Osteoblast (primary cell): ENCODE results near the gene CAPZA3. TPM values are rescaled to one million over a fixed set of nuclear protein-coding genes. Genes with fewer than 3 reads are reported as not detected.
A peak's percentile ranks its signal among the peaks of the same experiment; 100 is the strongest.
"Not testable (repeated sequence)": the region's sequence is repeated elsewhere in the genome, so short reads cannot be mapped to it uniquely, and the experiment has no call there.

Experiments
- DNase-seq: peaks from one replicate; pipeline ENCODE4 v3.0.0; 2011; ENCODE audit warnings: low spot score, mixed read lengths; ENCODE audit not compliant: insufficient read length; ENCODE audit errors: missing footprints
- H2AFZ ChIP-seq: 2 replicates; pipeline ENCODE4 v1.6.0; 2011; ENCODE audit warnings: mild to moderate bottlenecking, low read length
- H3K27ac ChIP-seq: 2 replicates; pipeline ENCODE4 v1.5.1; 2011; ENCODE audit warnings: mild to moderate bottlenecking, low read depth, low read length, moderate library complexity
- H3K27me3 ChIP-seq: 2 replicates; pipeline ENCODE4 v1.6.0; 2012; ENCODE audit warnings: mild to moderate bottlenecking, control low read depth, inconsistent platforms, low read length, moderate library complexity; ENCODE audit not compliant: insufficient read depth
- H3K36me3 ChIP-seq: 2 replicates; pipeline ENCODE4 v1.5.1; 2011; ENCODE audit warnings: mild to moderate bottlenecking, low read length, control low read depth, moderate library complexity; ENCODE audit not compliant: insufficient read depth
- H3K4me1 ChIP-seq: 2 replicates; pipeline ENCODE4 v1.5.1; 2011; ENCODE audit warnings: mild to moderate bottlenecking, low read length, control low read depth, moderate library complexity; ENCODE audit not compliant: insufficient read depth
- H3K4me2 ChIP-seq: 2 replicates; pipeline ENCODE4 v1.6.0; 2011; ENCODE audit warnings: mild to moderate bottlenecking, low read length; ENCODE audit not compliant: insufficient read depth
- H3K4me3 ChIP-seq: fragments of 200-600 bp; sonication (generic); 3 replicates; pipeline ENCODE4 v1.5.1; 2012; ENCODE audit warnings: mild to moderate bottlenecking, low read length, inconsistent platforms; ENCODE audit not compliant: insufficient read depth
- H3K79me2 ChIP-seq: 2 replicates; pipeline ENCODE4 v1.6.0; 2012; ENCODE audit warnings: mild to moderate bottlenecking, low read length, control low read depth, inconsistent platforms; ENCODE audit not compliant: insufficient read depth
- H3K9me3 ChIP-seq: 2 replicates; pipeline ENCODE4 v1.5.1; 2011; ENCODE audit warnings: low read depth, low read length, control low read depth
- H4K20me1 ChIP-seq: 2 replicates; pipeline ENCODE4 v1.6.0; 2012; ENCODE audit warnings: mild to moderate bottlenecking, low read length, control low read depth; ENCODE audit not compliant: insufficient read depth
- CTCF ChIP-seq: IDR thresholded peaks from 2 replicates; pipeline ENCODE4 v1.5.1; 2011; ENCODE audit warnings: mild to moderate bottlenecking, low read depth, low read length, moderate library complexity; ENCODE audit errors: extremely low read depth
- total RNA-seq: library from RNA; depleted of rRNA; stranded (reverse); fragments of >200 nt; gene quantifications from 2 replicates; pipeline ENCODE4 v1.2.3, GENCODE V29; 2012

CAPZA3 gene
- not detected in 2 replicates for total RNA-seq

GRCh38 chr12:18737819-18738218 is at the start of gene CAPZA3, which contains the start of gene PLCZ1:
TSS of gene CAPZA3 (plus strand) at chr12:18738119. CDS start at chr12:18738269, 150 bp downstream.
TSS of gene PLCZ1 (minus strand) at chr12:18738012. CDS start at chr12:18737371, 641 bp downstream.
- Histone ChIP-seq H3K4me2 (no peak within 1 kb of the TSS), H3K79me2 (no peaks in the 10 kb centered on the region), H3K4me1 (no peaks in the 10 kb centered on the region), H2AFZ (no peak within 1 kb of the TSS), H3K4me3 (no peak within 1 kb of the TSS), H3K9me3 (no peaks in the 10 kb centered on the region), H3K27ac (no peak within 1 kb of the TSS), H3K27me3 (no peaks in the 10 kb centered on the region), H3K36me3 (no peaks in the 10 kb centered on the region), H4K20me1 (no peaks in the 10 kb centered on the region)
- no peak for TF ChIP-seq CTCF
- no peak for DNase-seq

- no peaks in the 10 kb centered on the region for H4K20me1 ChIP-seq
- H3K4me2 ChIP-seq = no peak overlapping the region
- TF ChIP-seq CTCF = no peak
- no peaks in the 10 kb centered on the region for H3K4me1 ChIP-seq
- H3K79me2 ChIP-seq = no peaks in the 10 kb centered on the region
- no peak for DNase-seq
- H2AFZ ChIP-seq = no peak overlapping the region
- H3K27ac ChIP-seq = no peak overlapping the region
- no peaks in the 10 kb centered on the region for H3K9me3 ChIP-seq
- no peak overlapping the region for H3K4me3 ChIP-seq
- H3K27me3 ChIP-seq = no peaks in the 10 kb centered on the region
- no peaks in the 10 kb centered on the region for H3K36me3 ChIP-seq
Observed at GRCh38 chr12:18689771-18690170, 48.1 kb upstream of the CAPZA3 start.

GRCh38 chr12:18690653-18691052 is 47.3 kb upstream of the CAPZA3 start:
- peak; percentile 56 for DNase-seq
- Histone ChIP-seq H3K4me1 (no peaks in the 10 kb centered on the region), H3K4me2 (no peak overlapping the region), H3K9me3 (no peaks in the 10 kb centered on the region), H2AFZ (no peak overlapping the region), H3K27ac (no peak overlapping the region), H3K4me3 (no peak overlapping the region), H4K20me1 (no peaks in the 10 kb centered on the region), H3K27me3 (no peaks in the 10 kb centered on the region), H3K36me3 (no peaks in the 10 kb centered on the region), H3K79me2 (no peaks in the 10 kb centered on the region)
- TF ChIP-seq CTCF = no peak

GRCh38 chr12:18693986-18694385 is 43.9 kb upstream of the CAPZA3 start:
- not testable (repeated sequence) for H3K27me3 ChIP-seq, H2AFZ ChIP-seq, H3K27ac ChIP-seq, H3K36me3 ChIP-seq, H3K4me3 ChIP-seq, DNase-seq, H3K79me2 ChIP-seq, H4K20me1 ChIP-seq, H3K4me2 ChIP-seq, H3K9me3 ChIP-seq, H3K4me1 ChIP-seq
